ENCODE measurements around the gene PDE3A.

PDE3A gene

DNA sequence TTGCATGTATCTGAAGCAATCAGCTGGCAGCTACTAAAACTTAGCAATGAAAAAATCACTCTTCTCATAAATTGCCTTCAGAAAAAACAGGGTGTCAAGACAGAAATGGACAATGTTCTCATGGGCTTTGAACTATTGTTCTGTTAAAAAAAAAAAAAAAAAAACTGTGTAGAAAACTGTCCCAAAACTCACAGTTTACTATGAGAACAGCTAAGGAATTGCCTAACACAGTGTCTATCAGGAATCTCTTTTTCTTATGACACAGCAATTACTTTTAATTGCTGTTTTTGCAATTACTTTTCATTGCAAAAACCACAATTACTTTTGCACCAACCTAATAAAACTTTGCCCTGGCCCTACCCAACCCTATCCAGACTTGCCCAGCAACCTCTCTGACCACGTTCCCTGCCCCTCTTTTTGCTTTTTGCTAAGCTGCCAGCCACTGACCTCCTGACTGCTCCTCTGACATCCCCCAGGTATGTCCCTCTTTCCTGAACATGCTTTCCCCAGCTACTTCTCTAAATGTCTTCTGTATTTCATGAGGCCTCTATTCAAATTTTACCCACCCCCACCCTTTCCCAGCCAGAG is 258.8 kb downstream of the PDE3A start:
- DNase-seq, result no peak

DNA sequence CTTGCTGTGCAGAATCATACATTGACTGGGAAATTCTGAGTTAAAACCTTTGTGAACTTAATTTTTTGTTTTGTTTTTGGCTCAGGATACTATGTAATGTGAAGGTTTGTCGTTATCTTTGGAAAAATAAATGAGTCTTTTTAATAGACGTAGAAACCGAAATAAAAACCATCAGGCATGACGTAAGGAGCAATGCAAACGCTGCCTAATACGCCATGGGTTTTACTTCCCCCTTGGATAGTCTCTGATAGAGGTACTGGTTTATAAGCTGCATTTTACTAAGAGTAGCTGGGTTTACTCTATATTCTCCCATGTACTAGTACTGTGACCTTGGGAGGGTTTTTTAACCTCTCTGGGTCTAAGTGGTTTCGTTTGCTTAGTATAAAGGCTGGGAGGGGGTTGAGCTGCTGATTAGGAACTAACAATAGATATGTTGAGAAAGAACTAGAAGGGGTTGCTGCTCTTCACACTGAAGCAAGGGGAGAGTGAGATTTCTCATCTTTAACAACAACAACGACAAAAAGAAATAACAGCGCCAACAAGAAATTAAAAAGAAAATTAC is 260.0 kb downstream of the PDE3A start:
- no peak for DNase-seq

- no peak for DNase-seq
These were observed 260.7 kb downstream of the PDE3A start for GRCh38 chr12:20628999-20629398.

DNA sequence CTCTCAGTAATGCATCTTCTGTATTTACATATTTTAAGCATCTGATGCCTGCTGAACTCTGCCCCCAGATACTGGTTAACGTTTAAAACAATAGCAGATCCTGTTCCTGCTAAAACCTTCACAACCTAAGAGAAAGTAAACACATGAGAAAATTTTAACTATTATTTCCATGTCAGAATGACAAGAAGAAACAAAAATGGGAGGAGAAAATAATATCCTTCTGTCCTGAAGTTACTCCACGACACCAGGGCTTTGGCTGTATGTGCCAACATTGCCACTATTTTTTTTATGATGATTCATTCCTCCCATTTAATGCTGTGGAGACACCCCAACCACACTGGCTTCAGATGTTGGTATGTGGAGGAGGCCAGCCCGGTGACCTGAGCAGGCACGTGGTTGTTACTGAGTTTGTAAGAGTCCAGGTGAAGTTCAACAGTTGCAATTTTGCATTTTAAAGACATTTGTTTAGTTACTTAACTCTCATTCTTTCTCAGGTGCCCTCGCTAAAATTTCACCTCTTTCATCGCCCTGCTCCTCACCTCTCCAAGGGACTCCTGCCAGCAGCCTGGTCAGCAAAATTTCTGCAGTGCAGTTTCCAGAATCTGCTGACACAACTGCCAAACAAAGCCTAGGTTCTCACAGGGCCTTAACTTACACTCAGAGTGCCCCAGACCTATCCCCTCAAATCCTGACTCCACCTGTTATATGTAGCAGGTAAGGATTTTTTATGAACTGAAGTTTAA is 261.2 kb downstream of the PDE3A start:
- no peak for DNase-seq

- no peak for DNase-seq
These were observed 263.4 kb downstream of the PDE3A start for GRCh38 chr12:20631711-20632110.

- no peak for DNase-seq
These were observed 272.8 kb downstream of the PDE3A start for GRCh38 chr12:20641106-20641505.

- no peak for DNase-seq
These were observed 275.5 kb downstream of the PDE3A start for GRCh38 chr12:20643822-20644221.

DNA sequence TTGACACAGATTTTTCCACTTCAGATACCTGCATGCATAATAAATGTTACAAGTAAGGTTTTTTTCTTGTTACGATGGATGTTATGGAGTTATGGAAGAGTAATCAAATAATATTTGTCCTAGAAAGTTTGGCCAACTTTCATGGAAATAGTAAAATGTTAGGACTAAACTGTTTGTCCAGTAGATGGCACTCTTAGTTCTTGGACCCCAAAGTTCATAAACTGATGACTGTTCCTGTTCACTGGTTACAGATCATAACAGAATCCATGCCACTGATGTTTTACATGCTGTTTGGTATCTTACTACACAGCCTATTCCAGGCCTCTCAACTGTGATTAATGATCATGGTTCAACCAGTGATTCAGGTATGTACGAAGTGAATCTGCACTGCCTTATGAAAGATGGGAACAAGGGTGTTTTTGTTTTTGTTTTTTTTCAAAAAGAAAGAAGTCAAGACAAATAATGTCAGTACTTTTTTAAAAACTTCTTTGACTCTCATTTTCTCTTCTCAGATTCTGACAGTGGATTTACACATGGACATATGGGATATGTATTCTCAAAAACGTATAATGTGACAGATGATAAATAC is 278.0 kb downstream of the PDE3A start:
- no peak for DNase-seq

GRCh38 chr12:20653871-20654270 is 285.5 kb downstream of the PDE3A start:
- no peak for DNase-seq

DNA sequence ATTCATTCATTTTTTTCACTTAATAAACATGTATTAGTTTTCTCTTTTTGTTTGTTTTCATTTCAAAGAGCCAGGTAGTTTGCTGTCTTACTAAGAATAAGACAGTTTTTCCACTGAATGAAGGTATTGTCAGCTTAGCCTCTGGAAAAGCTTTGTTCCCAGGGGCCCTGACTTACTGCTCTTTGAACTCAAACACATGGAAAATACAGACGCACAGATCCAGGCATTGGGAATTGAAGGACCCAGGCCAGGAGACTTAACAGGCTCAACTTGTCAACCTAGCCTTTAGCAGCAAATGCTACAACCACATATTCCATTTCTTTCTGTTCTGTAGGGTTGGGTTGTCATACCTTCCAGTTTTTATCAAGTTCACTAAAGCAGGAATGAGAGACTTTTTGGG is 288.3 kb downstream of the PDE3A start:
- no peak for DNase-seq

DNA sequence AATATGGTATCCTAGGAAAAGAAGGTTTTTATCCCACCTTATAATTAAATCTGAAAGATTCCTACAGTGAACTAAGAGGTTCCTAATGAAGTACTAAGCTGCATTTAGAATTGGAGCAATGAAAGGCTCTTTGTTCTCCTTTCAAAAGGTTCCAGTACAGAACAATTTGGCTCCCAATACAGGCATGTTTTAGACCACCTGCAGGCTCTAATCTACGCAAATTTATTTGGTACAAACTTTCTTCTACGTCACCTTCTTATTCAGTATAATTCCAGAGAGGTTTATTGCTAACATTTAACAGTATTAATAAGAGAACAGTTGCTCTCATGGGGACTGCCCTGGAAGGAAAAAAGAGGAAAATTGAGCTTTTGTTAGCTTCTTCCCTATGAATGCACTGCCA is 289.2 kb downstream of the PDE3A start:
- no peak for DNase-seq

GRCh38 chr12:20681334-20681733 is 313.0 kb downstream of the PDE3A start:
- DNase-seq, result no peak

DNA sequence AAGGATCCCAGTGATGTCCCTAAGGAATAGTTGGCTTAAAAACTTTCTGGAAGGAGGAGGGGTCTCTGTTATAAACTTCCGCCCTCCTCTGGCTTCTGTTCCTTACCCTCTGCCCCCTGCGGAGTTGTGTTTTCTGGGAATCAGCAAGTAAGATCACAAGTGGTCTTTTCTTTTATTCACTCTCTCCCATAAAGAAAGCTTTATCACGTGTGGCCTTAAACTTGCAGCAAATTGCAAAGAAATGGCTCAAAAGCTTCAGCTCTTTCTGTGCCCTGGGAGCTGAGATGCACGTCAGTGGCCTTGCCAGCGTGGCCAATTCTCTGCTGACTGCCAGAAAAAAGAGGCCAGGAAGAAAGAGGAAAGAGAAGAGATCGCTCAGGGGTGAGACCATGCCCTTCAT is 326.9 kb downstream of the PDE3A start, which contains the start of gene SLCO1C1:
SLCO1C1 (plus strand) TSS at position 101 of the 400 bp plus-strand sequence. CDS start 4,245 bp downstream, outside the sequence.
- DNase-seq, result no peak

- DNase-seq, result no peak
These were observed 328.0 kb downstream of the PDE3A start for GRCh38 chr12:20696181-20696905.

DNA sequence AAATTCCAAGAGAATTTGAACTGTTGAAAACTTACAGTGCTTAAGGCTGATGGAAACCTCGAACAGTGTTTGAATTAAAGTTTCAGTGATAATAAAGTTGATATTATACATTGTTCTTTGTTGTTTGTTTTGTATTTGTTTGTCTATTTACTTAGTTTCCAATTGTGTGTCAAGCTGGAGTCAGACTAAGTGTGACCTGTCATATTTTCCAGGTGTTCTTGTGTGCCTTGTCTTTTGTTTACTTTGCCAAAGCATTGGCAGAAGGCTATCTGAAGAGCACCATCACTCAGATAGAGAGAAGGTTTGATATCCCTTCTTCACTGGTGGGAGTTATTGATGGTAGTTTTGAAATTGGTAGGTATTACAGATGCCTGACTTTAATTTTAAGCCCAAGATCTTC is 332.8 kb downstream of the PDE3A start:
- DNase-seq, result no peak

DNA sequence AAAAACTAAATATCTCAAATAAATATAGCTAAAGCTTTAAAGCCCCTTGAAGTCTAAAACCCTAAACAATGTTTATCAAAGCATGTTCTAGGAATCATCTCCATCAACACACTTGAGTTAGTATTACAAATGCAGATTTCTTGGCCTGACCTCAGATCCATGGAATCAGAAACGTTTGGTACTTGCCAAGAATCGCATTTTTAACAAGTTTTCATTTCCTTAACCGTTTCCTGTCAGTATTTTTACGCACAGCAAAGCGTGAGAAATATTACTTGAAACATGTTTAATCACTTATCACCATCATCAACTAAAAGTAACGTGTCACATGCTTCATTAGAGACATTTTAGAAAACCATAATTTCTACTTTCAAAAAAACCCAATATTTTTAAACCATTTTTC is 336.5 kb downstream of the PDE3A start:
- DNase-seq, result no peak

GRCh38 chr12:20711846-20712245 is 343.5 kb downstream of the PDE3A start:
- DNase-seq, result no peak

- DNase-seq, result no peak
These were observed 347.7 kb downstream of the PDE3A start for GRCh38 chr12:20716037-20716436.

GRCh38 chr12:20716985-20717384 is 348.6 kb downstream of the PDE3A start:
- no peak for DNase-seq

- no peak for DNase-seq
These were observed 350.0 kb downstream of the PDE3A start for GRCh38 chr12:20718294-20718693.

- no peak for DNase-seq
These were observed 353.8 kb downstream of the PDE3A start for GRCh38 chr12:20722142-20722541.

GRCh38 chr12:20731274-20731673 is 362.9 kb downstream of the PDE3A start:
- no peak for DNase-seq
